ENCODE results near the gene PSTPIP1. TPM values are rescaled to one million over a fixed set of nuclear protein-coding genes. Genes with fewer than 3 reads are reported as not detected.

Gene PSTPIP1
- total RNA-seq, 1 experiment from 2014 or later: 1.2 TPM

- Mint-ChIP-seq H3K4me1 (ENCODE audit: insufficient read depth, unreplicated experiment) (no peaks in the 10 kb centered on the region), H3K9me3 (ENCODE audit: unreplicated experiment) (no peaks in the 10 kb centered on the region), H3K27me3 (ENCODE audit: insufficient read depth, unreplicated experiment) (no peaks in the 10 kb centered on the region), H3K36me3 (ENCODE audit: insufficient read depth, unreplicated experiment) (no peaks in the 10 kb centered on the region), H3K27ac (ENCODE audit: low read depth, unreplicated experiment) (no peak overlapping the region), H3K4me3 (ENCODE audit: unreplicated experiment) (no peak overlapping the region)
- no TSS peak for BruUV-seq (replicated peaks)
- CTCF ChIA-PET: interaction anchor here (0.6 to 1.5 kb wide), 5 partner anchors 8 to 651 kb away, joined by 3 to 6 read pairs (median 4); no protein-coding TSS in a partner anchor
- POLR2A ChIA-PET: interaction anchor here (0.7 to 1.1 kb wide), 2 partner anchors 19 to 81 kb away, joined by 3 read pairs; no protein-coding TSS in a partner anchor
- intact Hi-C loops (cut with micrococcal nuclease): no loop called here
- DNase-seq (ENCODE audit: unreplicated experiment): no peak
- no peak for TF ChIP-seq CTCF (IDR thresholded peaks at IDR 0.05; ENCODE audit: unreplicated experiment)
These were observed 36.6 kb downstream of the PSTPIP1 start for GRCh38 chr15:77031376-77032050.

GRCh38 chr15:77032052-77032646, 37.2 kb downstream of the PSTPIP1 start:
- ChIA-PET POLR2A (interaction anchor here (0.7 to 1.1 kb wide), 2 partner anchors 19 to 81 kb away, joined by 3 read pairs; no protein-coding TSS in a partner anchor), CTCF (interaction anchor here (0.6 to 1.5 kb wide), 6 partner anchors 8 to 650 kb away, joined by 3 to 6 read pairs (median 4); no protein-coding TSS in a partner anchor)
- intact Hi-C loops (cut with micrococcal nuclease): no loop called here
- Mint-ChIP-seq H3K4me1 (ENCODE audit: insufficient read depth, unreplicated experiment) (no peaks in the 10 kb centered on the region), H3K27ac (ENCODE audit: low read depth, unreplicated experiment) (no peak overlapping the region), H3K9me3 (ENCODE audit: unreplicated experiment) (no peaks in the 10 kb centered on the region), H3K4me3 (ENCODE audit: unreplicated experiment) (no peak overlapping the region), H3K36me3 (ENCODE audit: insufficient read depth, unreplicated experiment) (no peaks in the 10 kb centered on the region), H3K27me3 (ENCODE audit: insufficient read depth, unreplicated experiment) (no peaks in the 10 kb centered on the region)
- BruUV-seq (replicated peaks): no TSS peak
- no peak for TF ChIP-seq CTCF (IDR thresholded peaks at IDR 0.05; ENCODE audit: unreplicated experiment)
- DNase-seq (ENCODE audit: unreplicated experiment): no peak

GRCh38 chr15:77032647-77033416, 37.9 kb downstream of the PSTPIP1 start:
- DNase-seq (ENCODE audit: unreplicated experiment): no peak
- CTCF ChIA-PET: interaction anchor here (0.6 to 3.4 kb wide), 5 partner anchors 8 to 510 kb away, joined by 4 to 18 read pairs (median 5); no protein-coding TSS in a partner anchor
- no peak for TF ChIP-seq CTCF (IDR thresholded peaks at IDR 0.05; ENCODE audit: unreplicated experiment)
- Mint-ChIP-seq H3K9me3 (ENCODE audit: unreplicated experiment) (no peaks in the 10 kb centered on the region), H3K27ac (ENCODE audit: low read depth, unreplicated experiment) (no peak overlapping the region), H3K27me3 (ENCODE audit: insufficient read depth, unreplicated experiment) (no peaks in the 10 kb centered on the region), H3K36me3 (ENCODE audit: insufficient read depth, unreplicated experiment) (no peaks in the 10 kb centered on the region), H3K4me1 (ENCODE audit: insufficient read depth, unreplicated experiment) (no peaks in the 10 kb centered on the region), H3K4me3 (ENCODE audit: unreplicated experiment) (no peak overlapping the region)
- intact Hi-C loops (cut with micrococcal nuclease): no loop called here
- POLR2A ChIA-PET: interaction anchor here (0.7 to 1.1 kb wide), 2 partner anchors 18 to 82 kb away, joined by 3 read pairs; no protein-coding TSS in a partner anchor
- no TSS peak for BruUV-seq (replicated peaks)

GRCh38 chr15:77033417-77033728, 38.4 kb downstream of the PSTPIP1 start:
- H3K4me3 Mint-ChIP-seq (ENCODE audit: unreplicated experiment): no peak overlapping the region
- no peaks in the 10 kb centered on the region for H3K4me1 Mint-ChIP-seq (ENCODE audit: insufficient read depth, unreplicated experiment)
- H3K36me3 Mint-ChIP-seq (ENCODE audit: insufficient read depth, unreplicated experiment): no peaks in the 10 kb centered on the region
- no peak for TF ChIP-seq CTCF (IDR thresholded peaks at IDR 0.05; ENCODE audit: unreplicated experiment)
- H3K9me3 Mint-ChIP-seq (ENCODE audit: unreplicated experiment): no peaks in the 10 kb centered on the region
- intact Hi-C loops (cut with micrococcal nuclease): no loop called here
- ChIA-PET POLR2A (interaction anchor here (0.7 kb wide), 2 partner anchors 24 to 47 kb away, joined by 3 read pairs; no protein-coding TSS in a partner anchor), CTCF (interaction anchor here (3.4 kb wide), 1 partner anchor 9 kb away, joined by 18 read pairs; no protein-coding TSS in a partner anchor)
- DNase-seq (ENCODE audit: unreplicated experiment): no peak
- BruUV-seq (replicated peaks): no TSS peak
- no peaks in the 10 kb centered on the region for H3K27me3 Mint-ChIP-seq (ENCODE audit: insufficient read depth, unreplicated experiment)
- no peak overlapping the region for H3K27ac Mint-ChIP-seq (ENCODE audit: low read depth, unreplicated experiment)
